ACHN (cell line): ENCODE data around the gene NEDD4L.
A peak's percentile ranks its signal among the peaks of the same experiment; 100 is the strongest.

Experiments used
- DNase-seq: peaks from one replicate; pipeline ENCODE4 v3.0.0-alpha.2; 2015
- in situ Hi-C: cut with HindIII; loops from 2 replicates; pipeline ENCODE4 v1.10.0; 2017; ENCODE audit warnings: low sequenced_read_pairs, low pct_ligation_motif_present, low pct_unique_long_range_greater_than_20kb

NEDD4L gene

GRCh38 chr18:58103339-58103985 lies 59.4 kb downstream of the NEDD4L start:
- in situ Hi-C loops: no loop called here
- DNase-seq: no peak

- no peak for DNase-seq
- in situ Hi-C loops: no loop called here
Measured at GRCh38 chr18:58104096-58104495, 60.1 kb downstream of the NEDD4L start.

- in situ Hi-C loops: no loop called here
- no peak for DNase-seq
Measured at GRCh38 chr18:58105206-58105887, 61.3 kb downstream of the NEDD4L start.

GRCh38 chr18:58105888-58106260 lies 61.8 kb downstream of the NEDD4L start:
- in situ Hi-C loops: no loop called here
- DNase-seq: no peak

GRCh38 chr18:58106289-58107070 lies 62.5 kb downstream of the NEDD4L start:
- in situ Hi-C loops: no loop called here
- DNase-seq: no peak

GRCh38 chr18:58109256-58109655 lies 65.2 kb downstream of the NEDD4L start:
- in situ Hi-C loops: no loop called here
- DNase-seq: no peak

- in situ Hi-C loops: no loop called here
- DNase-seq: no peak
Measured at GRCh38 chr18:58110398-58110797, 66.4 kb downstream of the NEDD4L start.

GRCh38 chr18:58112174-58112573 lies 68.1 kb downstream of the NEDD4L start:
- DNase-seq: no peak
- in situ Hi-C loops: no loop called here

- no peak for DNase-seq
- in situ Hi-C loops: no loop called here
Measured at GRCh38 chr18:58113337-58113736, 69.3 kb downstream of the NEDD4L start.

GRCh38 chr18:58114766-58115165 lies 70.7 kb downstream of the NEDD4L start:
- no peak for DNase-seq
- in situ Hi-C loops: no loop called here

GRCh38 chr18:58116818-58117217 lies 72.8 kb downstream of the NEDD4L start:
- in situ Hi-C loops: no loop called here

GRCh38 chr18:58117786-58118403 lies 73.9 kb downstream of the NEDD4L start:
- in situ Hi-C loops: no loop called here
- DNase-seq: peak; percentile 60

More at GRCh38 chr18:58116818-58117217, 72.8 kb downstream of the NEDD4L start:
- DNase-seq: no peak

GRCh38 chr18:58118536-58118935 lies 74.5 kb downstream of the NEDD4L start:
- in situ Hi-C loops: no loop called here
- no peak for DNase-seq

GRCh38 chr18:58119819-58120218 lies 75.8 kb downstream of the NEDD4L start:
- DNase-seq: no peak
- in situ Hi-C loops: no loop called here

- DNase-seq: no peak
- in situ Hi-C loops: no loop called here
Measured at GRCh38 chr18:58124475-58124874, 80.4 kb downstream of the NEDD4L start.

- in situ Hi-C loops: no loop called here
- DNase-seq: peak; percentile 19
Measured at GRCh38 chr18:58125183-58125582, 81.2 kb downstream of the NEDD4L start.

- no peak for DNase-seq
- in situ Hi-C loops: no loop called here
Measured at GRCh38 chr18:58125756-58126155, 81.7 kb downstream of the NEDD4L start.

GRCh38 chr18:58128381-58129374 lies 84.7 kb downstream of the NEDD4L start:
- peak; percentile 92 for DNase-seq
- in situ Hi-C loops: no loop called here
